ENCODE data around the gene PRAC2. TPM values are rescaled to one million over a fixed set of nuclear protein-coding genes. Genes with fewer than 3 reads are reported as not detected.

PRAC2 gene
- total RNA-seq, 4 donors from 2014 or later = not detected

GRCh38 chr17:48746916-48747444, 24.0 kb downstream of the PRAC2 start:
- Histone ChIP-seq H3K4me3 (no peak overlapping the region), H3K27ac (no peak overlapping the region), H3K4me1 (no peaks in the 10 kb centered on the region), H3K27me3 (peaks cover 97 to 100% (median 99%) of the 10 kb centered on the region in 3 donors), H3K9me3 (no peaks in the 10 kb centered on the region), H3K36me3 (no peaks in the 10 kb centered on the region)
- ATAC-seq (no peak), DNase-seq (no peak)
- in situ Hi-C loops (cut with MboI; ENCODE audit: low sequenced_read_pairs in 4 of 4) (loop anchor here in 2 of 4 donors (25.0 kb wide), 3 partner anchors 110 to 265 kb away; partner anchors contain the start of genes HOXB9 (in 1 of the 2) and IGF2BP1 (in 1 of the 2)), intact Hi-C loops (cut with DNase I; ENCODE audit: low total_unique reads) (no loop called here)
- TF ChIP-seq CTCF (IDR thresholded peaks at IDR 0.05 in 4 of 5, conservative IDR thresholded peaks at IDR 0.05 in 1 of 5) (no peak), POLR2A (IDR thresholded peaks at IDR 0.05) (no peak)

GRCh38 chr17:48747445-48748363, 24.7 kb downstream of the PRAC2 start:
- Histone ChIP-seq H3K4me1 (no peaks in the 10 kb centered on the region), H3K27me3 (peaks cover 99 to 100% (median 99%) of the 10 kb centered on the region in 3 donors), H3K27ac (no peak overlapping the region), H3K36me3 (no peaks in the 10 kb centered on the region), H3K9me3 (no peaks in the 10 kb centered on the region), H3K4me3 (no peak overlapping the region)
- intact Hi-C loops (cut with DNase I; ENCODE audit: low total_unique reads) = no loop called here
- in situ Hi-C loops (cut with MboI; ENCODE audit: low sequenced_read_pairs in 4 of 4) = loop anchor here in 2 of 4 donors (25.0 kb wide), 3 partner anchors 110 to 265 kb away; partner anchors contain the start of genes HOXB9 (in 1 of the 2) and IGF2BP1 (in 1 of the 2)
- ATAC-seq (no peak), DNase-seq (no peak)
- TF ChIP-seq CTCF (IDR thresholded peaks at IDR 0.05 in 4 of 5, conservative IDR thresholded peaks at IDR 0.05 in 1 of 5) = no peak
- TF ChIP-seq POLR2A (IDR thresholded peaks at IDR 0.05) = no peak

- peaks cover 99 to 100% (median 99%) of the 10 kb centered on the region in 3 donors for H3K27me3 ChIP-seq
- H3K9me3 ChIP-seq = no peaks in the 10 kb centered on the region
- no peak overlapping the region for H3K4me3 ChIP-seq
- no peak for TF ChIP-seq CTCF (IDR thresholded peaks at IDR 0.05 in 4 of 5, conservative IDR thresholded peaks at IDR 0.05 in 1 of 5)
- TF ChIP-seq POLR2A (IDR thresholded peaks at IDR 0.05) = no peak
- no peak overlapping the region for H3K27ac ChIP-seq
- no peak for DNase-seq
- ATAC-seq = no peak
- in situ Hi-C loops (cut with MboI; ENCODE audit: low sequenced_read_pairs in 4 of 4) (loop anchor here in 2 of 4 donors (25.0 kb wide), 3 partner anchors 112 to 263 kb away; partner anchors contain the start of genes HOXB9 (in 1 of the 2) and IGF2BP1 (in 1 of the 2)), intact Hi-C loops (cut with DNase I; ENCODE audit: low total_unique reads) (no loop called here)
- H3K4me1 ChIP-seq = peaks cover 0 to 6% of the 10 kb centered on the region in 2 donors
- no peaks in the 10 kb centered on the region for H3K36me3 ChIP-seq
Observed at GRCh38 chr17:48748718-48749566, 26.0 kb downstream of the PRAC2 start.
